SJCRH30 (cell line): ENCODE data around the gene DOK1. TPM values are rescaled to one million over a fixed set of nuclear protein-coding genes. Genes with fewer than 3 reads are reported as not detected.

Experiments
- DNase-seq, 2 experiments: peaks; one replicate each; pipeline ENCODE4 v3.0.0-alpha.2; 2015 to 2020
- H3K27ac ChIP-seq: fragments of 250-450 bp; sonication (Bioruptor Pico); 2 replicates; pipeline ENCODE4 v1.5.1; 2020; ENCODE audit warnings: mild to moderate bottlenecking, moderate library complexity
- H3K27me3 ChIP-seq: fragments of 250-450 bp; sonication (Bioruptor Pico); 2 replicates; pipeline ENCODE4 v1.5.1; 2020; ENCODE audit warnings: mild to moderate bottlenecking, moderate library complexity
- H3K36me3 ChIP-seq: fragments of 250-450 bp; sonication (Bioruptor Pico); 2 replicates; pipeline ENCODE4 v1.5.1; 2020; ENCODE audit warnings: mild to moderate bottlenecking, moderate library complexity
- H3K4me1 ChIP-seq: fragments of 250-450 bp; sonication (Bioruptor Pico); 2 replicates; pipeline ENCODE4 v1.5.1; 2020; ENCODE audit warnings: mild to moderate bottlenecking, moderate library complexity
- H3K4me3 ChIP-seq: fragments of 250-450 bp; sonication (Bioruptor Pico); 2 replicates; pipeline ENCODE4 v1.5.1; 2020; ENCODE audit warnings: mild to moderate bottlenecking, moderate library complexity
- H3K9me3 ChIP-seq: fragments of 250-450 bp; sonication (Bioruptor Pico); replicated peaks from 2 replicates; pipeline ENCODE4 v1.5.1; 2020; ENCODE audit warnings: mild to moderate bottlenecking, moderate library complexity
- total RNA-seq: library from RNA; depleted of rRNA; stranded (reverse); fragments of >200 nt; shearing (Covaris generic); gene quantifications from 2 replicates; pipeline ENCODE4 v1.2.3, GENCODE V29; 2014; rRNA removed

Gene DOK1
- 1.7 and 4.4 TPM in 2 replicates for total RNA-seq

- Histone ChIP-seq H3K9me3 (no peaks in the 10 kb centered on the region), H3K4me1 (peaks cover 10% of the 10 kb centered on the region), H3K27me3 (peaks cover 3% of the 10 kb centered on the region; the same call in 1 of the 2 replicates), H3K27ac (peak within 1 kb of the TSS; percentile 47; the same call in 1 of the 2 replicates), H3K4me3 (peak within 1 kb of the TSS; percentile 61), H3K36me3 (no peaks in the 10 kb centered on the region)
- peak; percentile 81 to 83 for DNase-seq
Observed at GRCh38 chr2:74553892-74554819, at the start of gene DOK1, which contains the start of gene LOXL3. Gene DOK1 (plus strand): TSS chr2:74554720. CDS start chr2:74554755, 35 bp downstream. Gene LOXL3 (minus strand): TSS chr2:74553942. CDS start chr2:74552634, 1,308 bp downstream.

GRCh38 chr2:74505448-74506246 lies 48.9 kb upstream of the DOK1 start:
- H3K4me1 ChIP-seq = peaks cover 8% of the 10 kb centered on the region; the same call in 1 of the 2 replicates
- H3K27ac ChIP-seq = no peak overlapping the region
- no peak for DNase-seq

DNA sequence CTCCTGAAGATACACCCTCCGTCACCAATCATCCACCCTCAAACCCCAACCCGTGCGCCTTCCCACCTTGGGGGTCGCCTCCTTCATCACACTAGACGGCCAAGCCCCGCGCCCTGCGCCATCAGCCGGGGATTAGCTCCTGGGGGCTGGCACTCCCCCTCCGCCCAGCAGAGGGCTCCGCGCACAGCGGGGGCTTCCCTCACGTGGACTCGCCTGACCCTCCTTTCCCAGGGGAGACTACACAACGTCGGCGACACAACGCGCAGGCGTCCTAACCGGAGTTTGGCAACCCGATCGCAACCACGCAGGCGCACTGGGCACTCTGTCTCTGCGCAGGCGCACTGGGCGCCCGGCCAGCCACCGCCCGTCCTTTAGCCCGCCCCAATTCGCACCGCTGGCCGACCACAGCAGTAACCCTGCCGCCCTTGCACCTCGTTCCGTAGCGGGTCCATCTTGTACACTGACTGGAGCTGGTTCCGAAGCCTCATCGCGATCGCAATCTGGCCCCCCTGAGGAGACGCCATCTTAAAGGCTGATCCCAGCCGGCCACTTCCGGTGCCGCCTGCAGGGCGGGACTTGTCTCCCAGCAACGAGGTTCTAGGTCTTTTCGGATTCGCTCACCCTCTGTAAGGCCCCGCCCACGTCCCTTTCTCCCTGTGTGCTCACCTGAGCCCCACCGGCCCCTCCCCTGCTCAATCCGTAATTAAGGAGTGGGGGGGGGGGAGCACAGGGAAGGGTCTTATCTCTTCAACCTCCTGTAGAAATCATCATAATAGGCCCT lies 47.2 kb upstream of the DOK1 start, which contains the start of gene PCGF1:
Gene PCGF1 (minus strand): TSS at position 551 of the 781 bp plus-strand sequence. CDS start 27 bp downstream, at position 524.
- H3K36me3 ChIP-seq = no peaks in the 10 kb centered on the region

More at GRCh38 chr2:74505448-74506246, 48.9 kb upstream of the DOK1 start:
- Histone ChIP-seq H3K4me3 (no peak overlapping the region), H3K36me3 (no peaks in the 10 kb centered on the region), H3K9me3 (no peaks in the 10 kb centered on the region), H3K27me3 (no peaks in the 10 kb centered on the region)

GRCh38 chr2:74507926-74508520 lies 46.5 kb upstream of the DOK1 start:
- no peaks in the 10 kb centered on the region for H3K36me3 ChIP-seq
- peaks cover 8% of the 10 kb centered on the region; the same call in 1 of the 2 replicates for H3K4me1 ChIP-seq
- H3K27ac ChIP-seq = peak overlapping the region; percentile 95
- H3K4me3 ChIP-seq = peak overlapping the region; percentile 89
- DNase-seq = peak; percentile 55 to 58
- H3K27me3 ChIP-seq = no peaks in the 10 kb centered on the region
- H3K9me3 ChIP-seq = no peaks in the 10 kb centered on the region

More for the DNA sequence above, 47.2 kb upstream of the DOK1 start, which contains the start of gene PCGF1:
- no peaks in the 10 kb centered on the region for H3K9me3 ChIP-seq
- peaks cover 8% of the 10 kb centered on the region; the same call in 1 of the 2 replicates for H3K4me1 ChIP-seq
- H3K27ac ChIP-seq = peak within 1 kb of the TSS; percentile 95
- H3K27me3 ChIP-seq = no peaks in the 10 kb centered on the region
- DNase-seq = peak; percentile 99
- H3K4me3 ChIP-seq = peak within 1 kb of the TSS; percentile 89

GRCh38 chr2:74510272-74510671 lies 44.2 kb upstream of the DOK1 start:
- DNase-seq = no peak
- H3K27me3 ChIP-seq = no peaks in the 10 kb centered on the region
- H3K9me3 ChIP-seq = no peaks in the 10 kb centered on the region
- no peak overlapping the region for H3K27ac ChIP-seq
- peaks cover 8% of the 10 kb centered on the region; the same call in 1 of the 2 replicates for H3K4me1 ChIP-seq
- no peak overlapping the region for H3K4me3 ChIP-seq
- no peaks in the 10 kb centered on the region for H3K36me3 ChIP-seq

DNA sequence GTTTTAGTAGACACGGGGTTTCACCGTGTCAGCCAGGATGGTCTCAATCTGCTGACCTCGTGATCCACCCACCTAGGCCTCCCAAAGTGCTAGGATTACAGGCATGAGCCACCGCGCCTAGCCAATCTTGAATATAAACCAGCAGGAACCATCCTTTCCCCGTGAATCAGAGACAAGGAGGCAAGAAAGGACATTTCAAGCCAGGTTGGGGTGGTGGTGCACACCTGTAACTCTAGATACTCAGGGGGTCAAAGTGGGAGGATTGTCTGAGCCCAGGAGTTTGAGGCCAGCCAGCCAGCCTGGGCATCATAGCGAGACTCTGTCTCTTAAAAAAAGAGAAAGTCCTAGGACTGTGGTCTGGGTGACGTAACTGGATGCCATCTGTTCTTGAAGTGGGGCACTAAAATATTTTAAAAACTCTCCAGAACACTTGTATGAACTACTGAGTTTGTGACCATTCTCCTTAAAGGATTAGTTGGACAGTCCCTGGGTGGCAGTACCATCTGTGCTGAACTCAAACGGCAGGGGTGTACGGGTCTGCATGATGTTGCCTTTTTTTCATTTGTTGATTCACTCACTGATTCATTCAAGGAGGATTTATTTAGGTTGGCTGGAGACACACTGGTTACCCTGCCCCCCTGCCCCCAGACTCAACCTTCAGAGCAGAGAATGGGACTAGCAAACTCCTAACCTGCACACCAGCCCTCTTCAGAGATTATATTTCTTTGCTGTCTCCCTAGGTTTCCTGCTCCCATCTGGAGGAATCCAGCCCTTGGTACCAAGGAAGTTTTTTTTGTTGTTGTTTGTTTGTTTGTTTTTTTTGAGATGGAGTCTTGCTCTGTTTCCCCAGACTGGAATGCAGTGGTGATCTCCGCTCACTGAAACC lies 43.2 kb upstream of the DOK1 start:
- peak in 1 of 2 experiments; percentile 38 for DNase-seq
- Histone ChIP-seq H3K27me3 (no peaks in the 10 kb centered on the region), H3K4me1 (peaks cover 8% of the 10 kb centered on the region; the same call in 1 of the 2 replicates), H3K9me3 (no peaks in the 10 kb centered on the region), H3K36me3 (no peaks in the 10 kb centered on the region), H3K27ac (no peak overlapping the region), H3K4me3 (no peak overlapping the region)

- Histone ChIP-seq H3K27me3 (no peaks in the 10 kb centered on the region), H3K36me3 (no peaks in the 10 kb centered on the region), H3K27ac (no peak overlapping the region), H3K9me3 (no peaks in the 10 kb centered on the region), H3K4me1 (peaks cover 8% of the 10 kb centered on the region; the same call in 1 of the 2 replicates), H3K4me3 (no peak overlapping the region)
- no peak for DNase-seq
Observed at GRCh38 chr2:74512744-74513604, 41.5 kb upstream of the DOK1 start.

GRCh38 chr2:74513605-74514367 lies 40.7 kb upstream of the DOK1 start:
- no peak overlapping the region for H3K27ac ChIP-seq
- no peaks in the 10 kb centered on the region for H3K9me3 ChIP-seq
- no peaks in the 10 kb centered on the region for H3K27me3 ChIP-seq
- no peak for DNase-seq
- H3K36me3 ChIP-seq = no peaks in the 10 kb centered on the region
- H3K4me1 ChIP-seq = peaks cover under 1% of the 10 kb centered on the region; the same call in 1 of the 2 replicates
- H3K4me3 ChIP-seq = no peak overlapping the region

- no peak within 1 kb of the TSS for H3K27ac ChIP-seq
- no peaks in the 10 kb centered on the region for H3K9me3 ChIP-seq
- H3K4me3 ChIP-seq = no peak within 1 kb of the TSS
- no peaks in the 10 kb centered on the region for H3K4me1 ChIP-seq
- no peaks in the 10 kb centered on the region for H3K36me3 ChIP-seq
- no peak for DNase-seq
- H3K27me3 ChIP-seq = no peaks in the 10 kb centered on the region
Observed at GRCh38 chr2:74514368-74515270, 39.9 kb upstream of the DOK1 start, which contains the start of gene TLX2. Gene TLX2 (plus strand): TSS chr2:74514450. CDS start chr2:74514807, 357 bp downstream.

- no peak overlapping the region for H3K27ac ChIP-seq
Observed at GRCh38 chr2:74515271-74515980, 39.1 kb upstream of the DOK1 start.

More at GRCh38 chr2:74515271-74515980, 39.1 kb upstream of the DOK1 start:
- no peaks in the 10 kb centered on the region for H3K4me1 ChIP-seq
- H3K4me3 ChIP-seq = no peak overlapping the region
- no peaks in the 10 kb centered on the region for H3K9me3 ChIP-seq
- H3K36me3 ChIP-seq = no peaks in the 10 kb centered on the region
- no peak for DNase-seq
- H3K27me3 ChIP-seq = no peaks in the 10 kb centered on the region
